H9 (cell line): ENCODE data around the gene SNX2. TPM values are rescaled to one million over a fixed set of nuclear protein-coding genes. Genes with fewer than 3 reads are reported as not detected.

ENCODE experiments used
- DNase-seq: peaks from one replicate; pipeline ENCODE4 v3.0.0-alpha.2; 2017
- H2AFZ ChIP-seq: one replicate; pipeline ENCODE4 v1.6.1; 2013; ENCODE audit warnings: mild to moderate bottlenecking, low read length, control low read depth, moderate library complexity
- H2AK5ac ChIP-seq: 2 replicates; pipeline ENCODE4 v1.6.1; 2013; ENCODE audit warnings: low read length, control low read depth, mixed read lengths; ENCODE audit not compliant: insufficient read length
- H2BK120ac ChIP-seq: one replicate; pipeline ENCODE4 v1.6.1; 2013; ENCODE audit warnings: low read depth, mild to moderate bottlenecking, low read length, control low read depth, inconsistent platforms; ENCODE audit not compliant: poor library complexity, severe bottlenecking
- H2BK12ac ChIP-seq: 2 replicates; pipeline ENCODE4 v1.6.1; 2013; ENCODE audit warnings: low read length, control low read depth, mixed read lengths, low read depth; ENCODE audit not compliant: insufficient read length
- H2BK15ac ChIP-seq: 2 replicates; pipeline ENCODE4 v1.6.1; 2013; ENCODE audit warnings: low read depth, low read length, control low read depth
- H2BK20ac ChIP-seq: one replicate; pipeline ENCODE4 v1.6.1; 2013; ENCODE audit warnings: low read depth, mild to moderate bottlenecking, low read length, control low read depth, inconsistent platforms; ENCODE audit not compliant: poor library complexity, severe bottlenecking
- H2BK5ac ChIP-seq: 2 replicates; pipeline ENCODE4 v1.6.1; 2013; ENCODE audit warnings: low read length, control low read depth, mixed read lengths; ENCODE audit not compliant: insufficient read length
- H3K14ac ChIP-seq: 2 replicates; pipeline ENCODE4 v1.6.1; 2013; ENCODE audit warnings: low read length, control low read depth; ENCODE audit not compliant: insufficient read depth
- H3K18ac ChIP-seq: 2 replicates; pipeline ENCODE4 v1.6.1; 2013; ENCODE audit warnings: low read depth, mild to moderate bottlenecking, mixed read lengths, low read length, control low read depth; ENCODE audit not compliant: insufficient read length
- H3K23ac ChIP-seq: 2 replicates; pipeline ENCODE4 v1.6.1; 2013; ENCODE audit warnings: low read length, control low read depth, mixed read lengths, low read depth; ENCODE audit not compliant: insufficient read length
- H3K23me2 ChIP-seq: 2 replicates; pipeline ENCODE4 v1.6.1; 2013; ENCODE audit warnings: low read depth, mild to moderate bottlenecking, mixed read lengths, low read length, control low read depth; ENCODE audit not compliant: insufficient read length, poor library complexity, severe bottlenecking
- H3K27ac ChIP-seq: 2 replicates; pipeline ENCODE4 v1.5.1; 2013; ENCODE audit warnings: low read length, control low read depth, mixed read lengths, low read depth; ENCODE audit not compliant: insufficient read length
- H3K27me3 ChIP-seq: 2 replicates; pipeline ENCODE4 v1.6.1; 2013; ENCODE audit warnings: low read length, control low read depth, inconsistent platforms; ENCODE audit not compliant: insufficient read depth
- H3K4ac ChIP-seq: 2 replicates; pipeline ENCODE4 v1.6.1; 2013; ENCODE audit warnings: low read depth, mild to moderate bottlenecking, control low read depth, inconsistent platforms, low read length, moderate library complexity
- H3K4me1 ChIP-seq: 2 replicates; pipeline ENCODE4 v1.6.1; 2013; ENCODE audit warnings: low read length, control low read depth, inconsistent platforms; ENCODE audit not compliant: insufficient read depth
- H3K4me2 ChIP-seq: 2 replicates; pipeline ENCODE4 v1.6.1; 2013; ENCODE audit warnings: low read length, control low read depth, mixed read lengths; ENCODE audit not compliant: insufficient read length, insufficient read depth
- H3K56ac ChIP-seq: 2 replicates; pipeline ENCODE4 v1.6.1; 2013; ENCODE audit warnings: low read depth, mild to moderate bottlenecking, mixed read lengths, low read length, control low read depth; ENCODE audit not compliant: insufficient read length
- H3K79me1 ChIP-seq: 2 replicates; pipeline ENCODE4 v1.6.1; 2013; ENCODE audit warnings: low read depth, mild to moderate bottlenecking, moderate library complexity, low read length, control low read depth, inconsistent platforms; ENCODE audit not compliant: insufficient read depth, poor library complexity, severe bottlenecking
- H3K79me2 ChIP-seq: 2 replicates; pipeline ENCODE4 v1.6.1; 2013; ENCODE audit warnings: low read length, control low read depth, inconsistent platforms; ENCODE audit not compliant: insufficient read depth
- H3K9ac ChIP-seq: 2 replicates; pipeline ENCODE4 v1.6.1; 2013; ENCODE audit warnings: low read length, control low read depth, mixed read lengths; ENCODE audit not compliant: insufficient read length; ENCODE audit errors: extremely low read depth
- H3K9me3 ChIP-seq: one replicate; pipeline ENCODE4 v1.6.1; 2013; ENCODE audit warnings: low read depth, low read length, inconsistent platforms; ENCODE audit not compliant: control insufficient read depth
- H3T11ph ChIP-seq: one replicate; pipeline ENCODE4 v1.6.1; 2013; ENCODE audit warnings: mild to moderate bottlenecking, low read length, control low read depth, inconsistent platforms
- H4K20me1 ChIP-seq: one replicate; pipeline ENCODE4 v1.6.1; 2013; ENCODE audit not compliant: control insufficient read depth, insufficient read length, insufficient read depth
- H4K5ac ChIP-seq: 2 replicates; pipeline ENCODE4 v1.6.1; 2013; ENCODE audit warnings: low read depth, mild to moderate bottlenecking, mixed read lengths, low read length, control low read depth; ENCODE audit not compliant: insufficient read length
- H4K8ac ChIP-seq: replicated peaks from 2 replicates; pipeline ENCODE4 v1.6.1; 2013; ENCODE audit warnings: low read length, control low read depth, mixed read lengths, low read depth; ENCODE audit not compliant: insufficient read length
- H4K91ac ChIP-seq: 2 replicates; pipeline ENCODE4 v1.6.1; 2013; ENCODE audit warnings: low read depth, mild to moderate bottlenecking, moderate library complexity, mixed read lengths, low read length, control low read depth; ENCODE audit not compliant: insufficient read length
- H3K27ac Mint-ChIP-seq, 3 experiments: 2 replicates in 2 of 3; 3 replicates in 1 of 3; pipeline ENCODE4 v1.8.0; 2020 to 2021; ENCODE audit warnings: mixed read lengths in 3 of 3, mild to moderate bottlenecking in 1 of 3, moderate library complexity in 1 of 3
- H3K27me3 Mint-ChIP-seq: 2 replicates; pipeline ENCODE4 v1.8.0; 2021; ENCODE audit warnings: low read depth, mild to moderate bottlenecking, moderate library complexity, mixed read lengths
- H3K36me3 Mint-ChIP-seq, 3 experiments: 2 replicates in 2 of 3; 3 replicates in 1 of 3; pipeline ENCODE4 v1.8.0; 2020 to 2021; ENCODE audit warnings: low read depth in 3 of 3, mixed read lengths in 3 of 3; ENCODE audit not compliant: insufficient read depth in 1 of 3
- H3K4me1 Mint-ChIP-seq, 2 experiments: 2 replicates each; pipeline ENCODE4 v1.8.0; 2020; ENCODE audit warnings: mixed read lengths in 2 of 2
- H3K4me3 Mint-ChIP-seq, 2 experiments: 2 replicates in 1 of 2; 3 replicates in 1 of 2; pipeline ENCODE4 v1.8.0; 2020 to 2021; ENCODE audit warnings: mild to moderate bottlenecking in 2 of 2, mixed read lengths in 2 of 2, moderate library complexity in 1 of 2
- H3K9me3 Mint-ChIP-seq, 2 experiments: 2 replicates in 1 of 2; 3 replicates in 1 of 2; pipeline ENCODE4 v1.8.0; 2020; ENCODE audit warnings: mild to moderate bottlenecking in 2 of 2, mixed read lengths in 2 of 2, moderate library complexity in 1 of 2
- WGBS: extraction: QIAGEN DNeasy Blood & Tissue Kit; methylation state at CpG from one replicate; pipeline ENCODE4 v1.1.7; 2013; ENCODE audit warnings: missing lambda C conversion rate, low lambda C conversion rate, mixed read lengths; ENCODE audit not compliant: insufficient read length; ENCODE audit errors: extremely low coverage; 5-methylcytosine and 5-hydroxymethylcytosine counted together
- total RNA-seq: library from RNA; stranded (reverse); gene quantifications from 2 replicates; pipeline ENCODE4 v1.2.1, GENCODE V29; 2021
- TF ChIP-seq, protein P1 (sequence below): fragments of 200-600 bp; sonication (generic); conservative IDR thresholded peaks from 3 replicates; pipeline ENCODE4 v1.8.0; 2021; ENCODE audit warnings: antibody characterized with exemption, mild to moderate bottlenecking

Gene SNX2
- total RNA-seq, 1 experiment from 2014 or later, result 62.6 TPM

GRCh38 chr5:122831984-122832383 is 57.1 kb downstream of the SNX2 start:
- Histone ChIP-seq H3K23ac (no peak overlapping the region), H3K18ac (no peak overlapping the region), H3K4me1 (no peaks in the 10 kb centered on the region), H3K14ac (no peak overlapping the region), H3T11ph (no peak overlapping the region), H3K4ac (no peak overlapping the region), H3K27ac (no peak overlapping the region), H3K9ac (no peak overlapping the region), H3K79me1 (no peaks in the 10 kb centered on the region), H2BK15ac (no peak overlapping the region), H2BK120ac (no peak overlapping the region), H4K8ac (no peak overlapping the region), H4K20me1 (no peaks in the 10 kb centered on the region), H4K91ac (no peak overlapping the region), H2BK5ac (no peak overlapping the region), H3K27me3 (no peaks in the 10 kb centered on the region), H3K4me2 (no peak overlapping the region), H2BK20ac (no peak overlapping the region), H2AFZ (no peak overlapping the region), H3K9me3 (no peaks in the 10 kb centered on the region), H4K5ac (no peak overlapping the region), H2BK12ac (no peak overlapping the region), H3K56ac (no peak overlapping the region), H2AK5ac (no peak overlapping the region), H3K79me2 (no peaks in the 10 kb centered on the region), H3K23me2 (no peaks in the 10 kb centered on the region)
- Mint-ChIP-seq H3K27me3 (no peaks in the 10 kb centered on the region), H3K27ac (no peak overlapping the region), H3K9me3 (no peaks in the 10 kb centered on the region), H3K36me3 (peaks cover 2 to 23% (median 17%) of the 10 kb centered on the region in 3 experiments; a peak in 5 of 7 replicates), H3K4me1 (no peaks in the 10 kb centered on the region), H3K4me3 (no peak overlapping the region)
- WGBS, result no CpG with 5 or more reads among the region's 1 CpG
- no peak for DNase-seq
- TF ChIP-seq, protein P1, sequence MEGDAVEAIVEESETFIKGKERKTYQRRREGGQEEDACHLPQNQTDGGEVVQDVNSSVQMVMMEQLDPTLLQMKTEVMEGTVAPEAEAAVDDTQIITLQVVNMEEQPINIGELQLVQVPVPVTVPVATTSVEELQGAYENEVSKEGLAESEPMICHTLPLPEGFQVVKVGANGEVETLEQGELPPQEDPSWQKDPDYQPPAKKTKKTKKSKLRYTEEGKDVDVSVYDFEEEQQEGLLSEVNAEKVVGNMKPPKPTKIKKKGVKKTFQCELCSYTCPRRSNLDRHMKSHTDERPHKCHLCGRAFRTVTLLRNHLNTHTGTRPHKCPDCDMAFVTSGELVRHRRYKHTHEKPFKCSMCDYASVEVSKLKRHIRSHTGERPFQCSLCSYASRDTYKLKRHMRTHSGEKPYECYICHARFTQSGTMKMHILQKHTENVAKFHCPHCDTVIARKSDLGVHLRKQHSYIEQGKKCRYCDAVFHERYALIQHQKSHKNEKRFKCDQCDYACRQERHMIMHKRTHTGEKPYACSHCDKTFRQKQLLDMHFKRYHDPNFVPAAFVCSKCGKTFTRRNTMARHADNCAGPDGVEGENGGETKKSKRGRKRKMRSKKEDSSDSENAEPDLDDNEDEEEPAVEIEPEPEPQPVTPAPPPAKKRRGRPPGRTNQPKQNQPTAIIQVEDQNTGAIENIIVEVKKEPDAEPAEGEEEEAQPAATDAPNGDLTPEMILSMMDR, result no peak
